ENCODE data around the gene BABAM2. TPM values are rescaled to one million over a fixed set of nuclear protein-coding genes. Genes with fewer than 3 reads are reported as not detected.
"Not testable (repeated sequence)": the region's sequence is repeated elsewhere in the genome, so short reads cannot be mapped to it uniquely, and the experiment has no call there.

BABAM2 gene
- polyA plus RNA-seq, 3 donors: 49.0 to 54.2 (median 52.6) TPM

GRCh38 chr2:28019521-28019920 lies 129.0 kb downstream of the BABAM2 start:
- not testable (repeated sequence) for DNase-seq

- DNase-seq: no peak
Observed at GRCh38 chr2:28021898-28022297, 131.4 kb downstream of the BABAM2 start.

DNA sequence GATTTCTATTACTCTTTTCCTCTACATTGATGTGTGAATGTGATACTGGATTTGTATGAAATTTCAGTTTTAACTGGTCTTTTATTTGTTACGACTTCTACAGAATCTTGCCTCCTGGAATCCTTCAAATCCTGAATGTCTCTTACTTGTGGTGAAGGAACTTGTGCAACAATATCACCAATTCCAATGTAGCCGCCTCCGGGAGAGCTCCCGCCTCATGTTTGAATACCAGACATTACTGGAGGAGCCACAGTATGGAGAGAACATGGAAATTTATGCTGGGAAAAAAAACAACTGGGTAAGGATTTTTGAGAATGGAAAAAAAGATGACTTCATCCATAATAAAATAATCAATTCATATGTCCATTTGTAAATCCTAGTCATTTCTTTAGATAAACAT lies 134.6 kb downstream of the BABAM2 start:
- no peak for DNase-seq

GRCh38 chr2:28026230-28026629 lies 135.7 kb downstream of the BABAM2 start:
- DNase-seq: not testable (repeated sequence)

- no peak for DNase-seq
Observed at GRCh38 chr2:28028025-28028424, 137.5 kb downstream of the BABAM2 start.

- DNase-seq: no peak
Observed at GRCh38 chr2:28030600-28030999, 140.1 kb downstream of the BABAM2 start.

DNA sequence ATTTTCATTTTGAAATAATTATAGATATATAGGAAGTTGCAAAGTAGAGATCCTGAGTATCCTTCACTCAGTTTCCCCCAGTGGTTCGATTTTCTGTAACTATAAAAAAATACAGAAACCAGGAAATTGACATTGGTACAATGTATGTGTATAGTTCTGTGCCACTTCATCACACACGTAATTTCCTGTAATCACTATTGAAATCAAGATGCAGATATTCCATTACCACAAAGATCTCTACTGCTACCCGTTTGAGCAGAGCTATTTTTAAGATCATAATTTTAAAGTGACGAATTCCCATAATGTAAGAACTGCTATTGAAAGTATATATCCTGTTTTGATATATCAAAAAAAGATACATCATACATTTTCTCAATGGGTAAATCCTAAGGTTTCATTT lies 142.3 kb downstream of the BABAM2 start:
- no peak for DNase-seq

- DNase-seq: no peak
Observed at GRCh38 chr2:28034696-28035095, 144.2 kb downstream of the BABAM2 start.

DNA sequence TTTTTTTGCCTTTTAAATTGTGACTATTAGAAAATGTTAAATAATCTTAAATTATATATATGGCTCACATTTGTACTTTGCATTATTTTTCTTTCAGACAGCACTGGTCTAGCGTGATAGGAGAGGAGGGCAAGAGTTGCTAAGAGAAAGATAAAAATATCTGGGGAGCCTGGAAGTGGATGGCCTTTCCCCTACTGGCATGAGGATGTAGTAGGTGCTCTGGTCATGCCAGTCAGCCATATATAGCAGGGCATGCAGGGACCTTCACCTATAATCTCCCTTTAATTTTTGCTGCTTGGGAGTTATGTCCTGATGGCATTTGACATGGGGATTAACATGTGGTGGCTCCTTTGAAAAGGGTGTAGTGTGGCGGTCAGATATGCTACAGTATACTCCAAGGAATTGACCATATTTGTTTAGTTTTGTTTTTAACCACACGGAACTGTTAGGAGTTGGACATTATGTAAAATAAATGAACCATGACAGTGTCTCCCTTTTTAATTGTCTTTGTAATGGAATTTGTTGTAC lies 144.7 kb downstream of the BABAM2 start:
- no peak for DNase-seq

- DNase-seq: no peak
Observed at GRCh38 chr2:28035816-28036215, 145.3 kb downstream of the BABAM2 start.

DNA sequence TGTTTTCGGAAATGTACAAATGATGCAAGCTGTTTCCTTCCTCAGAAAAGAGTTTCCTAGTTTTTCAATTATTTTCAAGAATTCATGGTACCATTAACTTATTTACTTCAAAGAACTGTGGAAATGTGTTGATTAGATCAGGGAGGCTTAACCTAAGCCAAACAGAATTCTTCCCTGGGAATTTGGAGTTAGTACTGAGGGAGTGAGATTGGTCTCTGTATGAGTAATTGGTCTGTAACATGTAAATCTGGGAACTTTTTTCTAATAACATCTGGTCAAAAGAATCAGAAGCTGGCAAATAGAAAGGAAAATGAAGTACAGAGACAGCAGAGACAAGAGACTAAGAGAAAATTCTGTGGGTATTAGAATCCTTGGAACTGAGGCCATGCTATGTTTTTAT lies 145.8 kb downstream of the BABAM2 start:
- no peak for DNase-seq

DNA sequence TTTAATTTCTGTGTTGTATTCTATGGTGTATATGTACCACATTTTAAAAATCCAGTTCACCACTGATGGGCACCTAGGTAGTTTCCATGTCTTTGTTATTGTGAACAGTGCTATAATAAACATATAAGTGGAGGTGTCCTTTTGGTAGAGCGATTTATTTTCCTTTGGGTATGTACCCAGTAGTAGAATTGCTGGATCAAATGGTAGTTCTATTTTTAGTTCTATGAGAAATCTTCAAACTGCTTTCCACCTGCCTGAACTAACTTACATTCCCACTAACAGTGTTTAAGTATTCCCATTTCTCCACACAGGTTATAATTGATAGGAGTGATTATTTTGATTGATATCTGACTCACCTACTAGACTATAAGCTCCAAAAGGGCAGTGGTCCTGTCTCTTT lies 148.2 kb downstream of the BABAM2 start:
- no peak for DNase-seq

DNA sequence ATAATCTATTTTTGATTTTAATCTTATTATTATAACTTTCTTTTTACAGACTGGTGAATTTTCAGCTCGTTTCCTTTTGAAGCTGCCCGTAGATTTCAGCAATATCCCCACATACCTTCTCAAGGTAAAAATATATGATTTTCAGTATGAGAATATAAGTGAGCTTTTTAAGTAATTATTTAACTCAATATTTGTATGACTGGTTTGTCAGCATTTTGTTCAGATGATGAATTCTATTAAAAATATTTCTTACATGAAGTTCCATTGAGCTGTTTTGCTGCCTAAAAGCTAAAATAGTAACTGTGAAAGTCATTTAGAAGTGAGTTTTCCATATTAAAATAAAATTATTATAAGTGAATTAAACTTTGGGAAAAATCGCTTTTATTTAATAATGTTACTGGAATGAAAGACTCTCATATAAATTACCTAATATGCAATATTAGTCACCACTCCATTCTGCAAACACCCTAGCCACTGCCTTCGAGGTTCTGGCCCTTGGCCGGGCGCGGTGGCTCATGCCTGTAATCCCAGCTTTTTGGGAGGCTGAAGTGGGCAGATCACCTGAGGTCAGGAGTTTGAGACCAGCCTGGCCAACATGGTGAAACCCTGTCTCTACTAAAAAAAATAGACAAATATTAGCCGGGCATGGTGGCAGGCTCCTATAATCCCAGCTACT lies 155.3 kb downstream of the BABAM2 start:
- DNase-seq: no peak

DNA sequence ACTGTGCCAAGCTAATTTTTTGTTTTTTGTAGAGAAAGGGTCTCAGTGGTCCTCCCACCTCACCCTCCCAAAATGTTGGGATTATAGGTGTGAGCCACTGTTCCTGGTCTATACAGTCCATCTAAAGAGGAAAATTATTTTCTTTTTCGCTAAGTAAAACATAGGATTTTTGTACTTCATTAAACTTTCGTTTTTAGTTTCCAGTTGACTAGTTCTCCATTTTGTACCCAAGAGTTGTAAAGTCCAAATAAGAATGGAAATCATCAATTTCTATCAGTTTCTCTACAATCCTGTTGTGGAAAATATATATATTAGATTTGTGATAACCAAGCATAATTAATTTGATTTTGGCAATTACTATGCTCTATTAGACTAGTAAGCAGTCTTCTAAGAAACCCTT lies 156.4 kb downstream of the BABAM2 start:
- no peak for DNase-seq

- DNase-seq: no peak
Observed at GRCh38 chr2:28047681-28048080, 157.2 kb downstream of the BABAM2 start.

DNA sequence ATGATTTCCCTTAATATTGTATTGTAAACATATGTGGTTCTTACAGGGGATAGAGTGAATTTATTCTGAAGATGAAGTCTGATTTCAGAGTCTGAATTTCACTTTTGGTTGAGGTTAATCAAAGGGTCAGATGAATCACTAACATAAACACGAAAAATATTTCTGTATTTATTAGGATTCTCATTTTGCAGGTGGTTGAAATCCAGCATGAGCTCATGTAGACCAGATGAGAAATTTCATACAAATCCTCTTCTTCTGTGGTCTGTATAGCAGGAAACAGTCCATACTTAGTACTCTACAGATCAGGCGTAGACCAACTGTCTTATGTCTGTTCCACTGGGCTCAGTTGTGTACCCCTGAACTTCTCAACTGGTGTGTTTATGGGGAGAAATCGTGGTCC lies 157.8 kb downstream of the BABAM2 start:
- no peak for DNase-seq

GRCh38 chr2:28049416-28049815 lies 158.9 kb downstream of the BABAM2 start:
- DNase-seq: no peak

- DNase-seq: no peak
Observed at GRCh38 chr2:28049899-28050298, 159.4 kb downstream of the BABAM2 start.

- no peak for DNase-seq
Observed at GRCh38 chr2:28052691-28053090, 162.2 kb downstream of the BABAM2 start.

DNA sequence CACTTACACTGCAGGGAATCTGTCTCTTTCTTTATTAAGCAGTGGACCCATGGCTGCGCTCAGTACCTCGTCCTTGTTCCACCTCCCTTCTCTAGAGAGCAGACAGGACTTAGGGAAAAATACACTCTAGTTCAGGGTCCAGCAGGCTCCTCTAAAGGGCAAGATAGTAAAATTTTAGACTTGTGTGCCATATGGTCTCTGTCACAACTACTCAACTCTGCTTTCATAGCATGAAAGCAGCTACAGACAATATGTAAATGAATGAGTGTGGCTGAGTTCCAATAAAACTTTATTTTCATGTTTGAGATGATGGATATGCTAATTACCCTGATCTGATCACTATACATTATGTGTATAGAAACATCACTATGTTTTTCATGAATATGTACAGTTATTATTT lies 163.1 kb downstream of the BABAM2 start:
- peak; percentile 29 for DNase-seq

GRCh38 chr2:28054916-28055315 lies 164.4 kb downstream of the BABAM2 start:
- no peak for DNase-seq

DNA sequence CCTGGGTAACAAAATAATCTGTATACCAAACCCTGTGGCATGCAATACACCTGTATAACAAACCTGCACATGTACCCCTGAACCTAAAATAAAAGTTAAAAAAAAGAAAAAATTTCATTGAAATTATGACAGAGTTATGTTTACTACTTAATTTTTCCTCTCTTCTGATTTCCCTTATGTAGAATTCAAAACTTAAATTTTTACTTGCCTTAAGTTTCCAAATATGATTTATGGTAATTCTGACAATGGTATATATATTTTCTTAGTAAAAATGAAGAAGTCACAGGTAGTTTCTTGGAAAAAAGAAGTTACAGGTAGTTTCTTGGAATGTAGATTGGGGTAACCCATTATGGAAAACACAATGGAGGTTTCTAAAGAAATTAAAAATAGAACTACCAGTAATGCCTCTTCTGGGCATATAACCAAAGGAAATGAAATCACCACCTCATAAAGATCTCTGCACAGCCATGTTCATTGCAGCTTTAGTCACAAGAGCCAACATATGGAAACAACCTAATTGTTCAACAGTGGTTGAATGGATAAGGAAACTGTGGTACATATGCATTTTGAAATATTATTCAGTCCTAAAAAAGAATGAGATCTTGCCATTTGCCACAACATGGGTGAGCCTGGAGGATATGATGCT lies 164.9 kb downstream of the BABAM2 start:
- DNase-seq: no peak

DNA sequence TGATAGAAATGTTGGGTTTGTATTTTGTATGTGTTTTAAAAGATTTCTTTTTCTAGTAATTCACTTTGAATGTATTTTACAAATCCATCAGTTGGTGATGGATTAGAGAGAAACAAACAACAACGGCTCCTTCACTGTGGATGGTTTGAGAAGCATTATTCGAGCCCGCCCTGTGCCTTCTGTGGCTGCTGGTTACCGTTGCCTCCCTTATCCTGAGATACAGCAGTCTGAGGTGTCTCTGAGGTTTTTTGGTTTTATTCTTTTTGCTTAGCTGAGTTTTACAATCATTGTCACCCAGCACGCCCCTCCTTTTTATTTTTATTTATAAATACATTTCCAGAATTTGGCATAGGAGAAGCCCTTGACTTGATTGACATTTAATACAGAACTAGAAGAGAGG lies 168.3 kb downstream of the BABAM2 start:
- DNase-seq: no peak

DNA sequence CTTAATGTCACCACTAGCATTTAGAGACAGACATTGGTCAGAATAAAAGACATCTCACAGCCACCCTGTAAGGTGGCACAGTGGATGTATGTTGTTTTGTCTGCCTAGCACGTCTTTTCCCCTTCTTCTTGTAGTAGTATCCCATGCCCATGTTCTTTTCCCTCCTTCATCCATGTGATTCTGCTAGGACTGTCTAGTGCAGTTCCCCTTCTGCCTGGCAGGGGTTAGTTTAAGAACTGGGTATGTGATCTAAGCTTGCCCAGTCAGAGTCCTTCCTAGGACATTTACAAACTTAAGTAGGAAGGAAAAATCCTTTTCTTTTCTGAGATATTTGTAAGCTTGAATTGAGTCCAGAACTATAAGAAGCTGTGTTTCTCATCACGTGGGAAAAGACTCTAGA lies 172.3 kb downstream of the BABAM2 start:
- DNase-seq: no peak
